ENCODE measurements around the gene PITHD1.
"Not testable (repeated sequence)": the region's sequence is repeated elsewhere in the genome, so short reads cannot be mapped to it uniquely, and the experiment has no call there.

PITHD1 gene

DNA sequence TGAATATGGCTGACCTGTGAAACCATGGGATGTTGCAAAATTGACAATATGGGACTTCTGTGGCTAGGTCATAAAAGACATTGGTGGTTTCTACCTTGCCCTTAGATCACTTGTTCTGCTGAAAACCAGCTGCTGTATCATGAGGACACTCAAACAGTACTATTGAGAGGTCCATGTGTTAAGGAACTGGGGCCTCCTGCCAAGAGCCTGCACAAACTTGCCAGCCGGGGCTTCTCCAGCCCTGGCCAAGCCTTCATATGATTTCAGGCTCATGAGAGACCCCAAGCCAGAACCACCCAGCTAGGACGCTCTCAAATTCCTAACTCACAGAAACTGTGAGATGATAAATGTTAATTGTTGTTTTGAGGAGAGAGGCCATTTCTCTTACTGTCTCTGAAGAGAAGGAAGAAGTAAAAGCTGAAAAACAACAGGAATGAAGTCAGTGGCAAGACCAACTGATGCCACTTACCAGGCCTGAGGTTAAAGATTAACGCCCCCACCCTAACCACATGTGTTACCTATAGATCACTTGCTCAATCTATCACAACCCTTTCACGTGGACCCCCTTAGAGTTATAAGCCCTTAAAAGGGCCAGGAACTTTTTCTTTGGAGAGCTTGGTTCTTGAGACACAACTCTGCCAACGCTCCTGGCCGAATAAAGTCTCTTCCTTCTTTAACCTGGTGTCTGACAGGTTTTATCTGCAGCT, 3.9 kb upstream of the PITHD1 start:
- no peak for DNase-seq (ENCODE audit: low read depth in 2 of 2)

DNA sequence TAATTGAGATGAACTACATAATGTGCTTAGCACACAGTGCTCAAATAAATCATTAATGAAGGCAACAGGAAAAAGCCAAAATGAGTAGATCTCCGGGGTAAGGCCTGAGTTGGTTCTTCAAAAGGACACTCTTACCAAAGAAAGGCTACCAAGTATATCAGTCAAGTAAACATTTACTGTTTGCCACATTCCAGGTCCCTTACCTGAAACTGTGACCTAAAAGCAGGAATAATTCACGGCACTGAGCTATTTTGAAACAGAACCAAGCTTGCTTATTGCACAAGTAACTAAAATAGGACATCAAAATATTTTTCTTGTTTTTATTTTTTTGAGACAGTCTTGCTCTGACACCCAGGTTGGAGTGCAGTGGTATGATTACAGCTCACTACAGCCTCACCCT, 2.0 kb upstream of the PITHD1 start:
- DNase-seq (ENCODE audit: low read depth in 2 of 2), result no peak

DNA sequence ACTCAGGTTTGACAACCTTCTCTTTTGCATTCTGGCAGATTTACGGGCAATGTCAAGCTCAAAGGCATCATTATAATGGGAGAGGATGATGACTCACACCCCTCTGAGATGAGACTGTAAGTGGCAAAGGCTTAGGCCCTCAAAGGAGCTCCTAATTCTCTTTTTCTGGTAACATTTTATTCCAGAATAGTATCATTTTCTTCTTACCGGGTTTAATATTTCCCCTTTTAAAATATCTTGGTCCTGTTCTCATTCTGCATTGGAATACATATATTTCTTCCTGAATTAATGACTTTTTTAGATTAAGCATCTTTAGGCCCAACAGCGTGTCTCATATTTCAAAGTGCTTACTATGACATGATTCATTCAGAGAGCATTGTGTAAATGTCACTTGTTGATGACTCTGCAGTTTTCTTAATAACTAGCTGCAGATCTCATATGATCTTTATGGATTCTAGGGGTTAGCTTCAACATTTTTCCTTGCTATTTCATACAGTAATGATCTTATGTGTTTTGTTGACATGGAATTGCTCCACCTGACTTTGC, 1.7 kb downstream of the PITHD1 start:
- DNase-seq (ENCODE audit: low read depth in 2 of 2), result no peak

DNA sequence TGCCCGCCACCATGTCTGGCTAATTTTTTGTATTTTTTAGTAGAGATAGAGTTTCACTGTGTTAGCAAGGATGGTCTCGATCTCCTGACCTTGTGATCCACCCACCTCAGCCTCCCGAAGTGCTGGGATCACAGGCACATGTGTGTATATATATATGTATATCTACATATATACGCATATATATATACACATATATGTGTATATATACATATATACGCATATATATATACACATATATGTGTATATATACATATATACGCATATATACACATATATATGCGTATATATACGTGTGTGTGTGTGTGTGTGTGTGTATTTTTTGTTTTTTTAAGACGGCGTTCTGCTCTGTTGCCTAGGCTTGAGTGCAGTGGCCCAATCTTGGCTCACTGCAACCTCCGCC, 4.9 kb downstream of the PITHD1 start:
- not testable (repeated sequence) for DNase-seq (ENCODE audit: low read depth in 2 of 2)

DNA sequence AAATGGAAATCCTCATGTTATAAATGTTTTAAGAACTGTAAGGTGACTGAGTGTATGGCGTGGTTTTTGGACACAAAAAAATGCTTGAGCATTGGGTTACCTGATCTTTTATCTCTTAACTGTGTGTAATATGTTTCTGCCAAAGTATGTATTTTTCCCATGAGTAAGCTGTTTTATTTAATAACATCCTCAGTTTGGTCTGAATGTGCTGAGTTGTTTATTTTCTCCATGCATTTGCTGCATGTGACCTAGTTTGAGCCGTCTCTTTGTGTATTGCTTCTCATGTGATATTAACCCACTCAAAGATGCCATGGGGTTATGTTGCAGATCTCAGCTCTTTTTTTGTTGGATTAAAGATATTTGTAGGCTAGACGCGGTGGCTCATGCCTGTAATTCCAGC, 6.6 kb downstream of the PITHD1 start:
- no peak for DNase-seq (ENCODE audit: low read depth in 2 of 2)

DNA sequence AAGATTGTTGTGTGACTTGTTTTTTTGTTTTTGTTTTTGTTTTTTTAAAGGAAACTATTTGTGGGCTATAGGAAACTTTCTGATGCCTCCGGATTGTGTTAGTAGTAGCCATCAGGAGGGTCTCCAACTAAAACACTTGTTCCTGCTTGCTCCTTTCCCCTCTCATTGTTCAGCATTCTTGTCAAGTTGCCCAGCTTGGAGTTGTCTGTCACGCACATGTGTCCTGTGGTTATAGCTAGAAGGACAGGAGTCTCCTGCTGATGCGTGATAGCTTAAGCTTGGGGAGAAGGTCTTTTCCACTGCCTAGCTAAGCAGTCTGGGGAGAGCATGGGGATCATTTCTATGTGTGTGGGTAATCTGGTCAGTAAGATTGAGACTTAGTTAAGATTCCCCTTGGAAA, 9.5 kb downstream of the PITHD1 start:
- no peak for DNase-seq (ENCODE audit: low read depth in 2 of 2)

DNA sequence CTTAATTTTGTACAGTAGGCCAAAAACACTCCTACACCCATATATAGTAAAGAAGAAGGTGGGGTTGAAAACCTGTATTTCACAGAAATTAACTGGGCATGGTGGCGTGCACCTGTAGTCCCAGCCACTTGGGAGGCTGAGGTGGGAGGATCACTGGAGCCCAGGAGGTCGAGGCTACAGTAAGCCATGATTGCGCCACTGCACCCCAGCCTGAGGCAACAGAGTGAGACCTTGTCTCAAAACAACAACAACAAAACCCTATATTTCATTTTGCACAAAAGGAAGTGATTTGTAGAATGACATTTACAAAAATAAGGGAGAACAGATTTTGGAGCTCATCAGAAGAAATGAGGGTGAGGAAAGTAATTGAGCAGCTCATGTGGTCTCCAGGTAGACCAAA, 10.5 kb downstream of the PITHD1 start:
- DNase-seq (ENCODE audit: low read depth in 2 of 2), result no peak

DNA sequence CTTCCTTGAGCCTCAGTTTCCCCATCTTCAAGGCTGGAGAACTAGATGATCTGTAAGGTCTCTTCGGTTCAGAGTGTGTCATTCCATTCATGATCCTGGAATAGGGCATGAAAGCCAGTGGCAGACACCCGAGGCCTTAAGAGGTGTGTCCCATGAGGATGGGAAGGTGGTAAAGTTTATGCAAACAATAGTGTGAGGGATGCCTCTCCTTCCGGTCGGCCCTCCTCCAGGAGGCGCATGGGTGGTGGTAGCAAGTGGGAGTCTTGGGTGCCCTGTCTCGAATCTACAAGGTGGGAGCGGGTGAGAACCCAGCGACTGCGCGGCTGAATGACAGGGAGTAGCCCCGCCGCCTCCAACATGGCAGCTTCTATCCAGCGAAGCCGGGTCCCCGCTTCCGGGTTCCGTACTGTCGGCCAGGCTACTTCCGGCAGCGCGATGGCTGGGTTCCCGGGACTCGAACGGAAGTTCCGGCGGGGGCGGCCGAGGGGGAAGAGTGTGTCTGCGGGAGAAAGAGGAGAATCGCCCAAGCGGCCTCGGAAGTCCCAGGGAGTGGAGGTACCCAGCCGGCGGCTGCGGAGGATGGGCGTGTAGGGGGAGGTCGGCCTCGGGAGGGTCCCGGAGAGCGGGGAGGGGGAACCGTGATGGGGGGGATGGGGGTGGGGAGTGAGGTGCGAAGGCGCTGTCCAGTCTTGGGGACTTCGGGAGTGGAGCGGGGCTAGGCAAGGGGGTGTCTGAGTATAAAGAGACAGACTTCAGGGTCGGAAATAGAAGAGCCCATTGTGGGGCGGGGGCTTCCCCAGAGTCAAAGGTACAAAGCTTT, 12.7 kb downstream of the PITHD1 start, which contains the start of gene LYPLA2:
TSS of gene LYPLA2 (plus strand) at position 450 of the 820 bp plus-strand sequence. CDS start 1,538 bp downstream, outside the sequence.
- DNase-seq (ENCODE audit: low read depth in 2 of 2), result peak; percentile 53 to 74

DNA sequence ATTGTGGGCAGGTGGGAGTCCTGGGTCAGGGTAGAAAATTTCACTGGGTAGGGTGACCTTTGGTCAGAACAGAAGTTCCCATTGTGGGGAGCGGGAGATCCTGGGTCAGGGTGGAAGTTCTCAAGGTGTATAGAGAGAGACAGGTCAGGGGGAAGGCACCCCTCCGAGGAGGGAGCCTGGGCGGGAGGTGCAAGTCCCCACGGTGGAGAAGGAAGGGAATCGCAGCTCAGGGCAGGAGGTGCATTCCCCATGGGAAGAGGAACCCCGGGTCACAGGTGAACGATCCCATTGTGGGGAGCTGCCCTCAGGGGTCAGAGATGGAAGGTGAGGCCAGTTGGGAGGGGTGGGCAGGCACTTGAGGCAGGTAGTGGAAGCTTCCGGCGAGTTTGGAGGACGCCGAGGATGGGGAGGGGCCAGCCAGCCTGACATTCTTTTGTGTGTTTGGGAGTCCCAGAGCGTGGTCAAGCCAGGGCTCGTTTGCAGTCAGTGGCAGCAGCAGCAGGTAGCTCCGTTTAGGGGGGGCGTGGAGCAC, 13.4 kb downstream of the PITHD1 start:
- DNase-seq (ENCODE audit: low read depth in 2 of 2), result no peak

DNA sequence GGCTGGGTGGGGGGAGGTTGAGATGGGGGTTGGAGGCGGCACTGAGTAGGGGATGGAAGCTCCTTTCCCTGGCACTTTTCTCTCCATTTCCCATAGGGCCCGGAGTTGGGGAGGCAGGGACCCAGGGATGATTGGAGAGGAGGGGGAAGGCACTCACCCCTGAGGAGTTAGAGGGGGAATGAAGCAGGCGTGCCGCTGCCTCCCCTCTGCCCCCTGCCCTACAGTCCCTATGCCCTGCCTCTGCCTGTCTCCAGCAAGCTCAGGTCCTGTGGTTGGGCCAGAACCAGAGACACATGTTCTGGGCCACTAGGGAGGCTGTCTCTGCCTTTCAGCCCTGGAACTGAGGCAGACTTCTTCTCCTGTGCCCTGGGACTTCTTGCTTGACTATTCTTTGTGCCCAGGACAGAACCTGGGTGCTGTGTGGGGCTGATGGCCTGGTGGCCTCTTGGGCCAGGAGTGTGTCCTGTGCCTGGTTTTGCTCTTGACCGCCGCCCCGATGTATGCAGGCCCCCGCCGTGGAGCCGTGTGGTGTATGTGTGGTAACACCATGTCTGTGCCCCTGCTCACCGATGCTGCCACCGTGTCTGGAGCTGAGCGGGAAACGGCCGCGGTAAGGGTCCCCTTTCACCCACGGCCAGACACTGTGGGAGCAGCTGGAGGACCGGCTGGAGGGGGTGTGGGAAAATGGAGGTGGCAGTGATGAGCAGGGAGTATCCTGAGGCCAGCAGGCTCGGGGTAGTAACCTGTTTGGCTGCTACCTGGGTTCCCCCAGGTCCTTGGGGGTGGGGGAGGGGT, 14.1 kb downstream of the PITHD1 start:
- DNase-seq (ENCODE audit: low read depth in 2 of 2), result no peak

DNA sequence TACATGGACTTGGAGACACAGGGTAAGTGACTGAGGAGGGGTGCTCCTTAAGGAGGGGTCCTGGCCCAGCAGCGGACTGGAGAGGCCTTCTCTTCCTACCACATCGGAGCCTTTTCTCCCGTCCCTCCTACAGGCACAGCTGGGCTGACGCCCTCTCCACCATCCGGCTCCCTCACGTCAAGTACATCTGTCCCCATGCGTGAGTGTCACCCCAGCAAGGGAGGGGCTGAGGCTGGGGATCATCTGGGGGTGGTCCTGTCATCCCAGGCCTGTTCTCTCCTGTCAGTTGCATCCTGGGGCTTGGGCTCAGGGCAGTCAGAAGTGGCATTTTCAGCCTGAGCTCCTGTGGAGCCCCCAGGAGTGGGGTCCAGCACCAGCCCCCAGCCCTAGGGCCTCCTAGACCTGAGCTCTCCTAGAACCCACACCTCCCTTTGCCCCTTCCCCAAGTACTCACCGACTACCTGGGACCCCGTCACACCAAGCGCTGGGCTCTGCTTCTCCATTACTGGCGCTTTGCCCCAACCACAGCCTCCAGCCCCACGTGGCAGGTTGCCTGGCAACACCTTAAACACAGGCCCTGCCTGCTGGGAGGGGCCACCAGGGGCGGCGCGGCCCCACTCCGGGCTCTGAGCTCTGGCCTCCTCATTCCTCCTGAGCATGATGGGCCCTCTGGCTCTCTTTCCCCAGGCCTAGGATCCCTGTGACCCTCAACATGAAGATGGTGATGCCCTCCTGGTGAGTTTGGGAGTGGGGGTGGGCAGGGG, 15.0 kb downstream of the PITHD1 start:
- DNase-seq (ENCODE audit: low read depth in 2 of 2), result no peak

DNA sequence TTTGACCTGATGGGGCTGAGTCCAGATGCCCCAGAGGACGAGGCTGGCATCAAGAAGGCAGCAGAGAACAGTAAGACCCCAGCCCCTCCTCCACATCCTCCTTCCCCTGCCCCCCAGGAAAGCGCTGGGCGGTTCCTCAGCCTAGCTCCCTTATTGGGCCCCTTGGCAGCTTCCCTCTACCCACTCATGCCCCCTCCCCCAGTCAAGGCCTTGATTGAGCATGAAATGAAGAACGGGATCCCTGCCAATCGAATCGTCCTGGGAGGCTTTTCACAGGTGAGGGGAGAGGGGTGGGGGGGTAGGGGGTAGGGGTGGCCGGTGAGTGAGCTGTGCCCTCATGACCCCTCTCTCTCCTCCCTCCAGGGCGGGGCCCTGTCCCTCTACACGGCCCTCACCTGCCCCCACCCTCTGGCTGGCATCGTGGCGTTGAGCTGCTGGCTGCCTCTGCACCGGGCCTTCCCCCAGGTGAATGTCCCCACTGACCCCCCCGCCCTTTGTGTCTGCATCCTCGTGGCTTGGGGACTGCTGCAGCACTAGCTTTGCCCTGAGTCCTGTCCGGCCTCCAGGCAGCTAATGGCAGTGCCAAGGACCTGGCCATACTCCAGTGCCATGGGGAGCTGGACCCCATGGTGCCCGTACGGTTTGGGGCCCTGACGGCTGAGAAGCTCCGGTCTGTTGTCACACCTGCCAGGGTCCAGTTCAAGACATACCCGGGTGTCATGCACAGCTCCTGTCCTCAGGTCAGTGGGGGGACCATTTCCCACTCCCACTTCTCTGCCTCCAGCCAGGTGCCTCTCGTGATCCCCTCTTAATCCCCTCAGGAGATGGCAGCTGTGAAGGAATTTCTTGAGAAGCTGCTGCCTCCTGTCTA, 15.9 kb downstream of the PITHD1 start:
- no peak for DNase-seq (ENCODE audit: low read depth in 2 of 2)

DNA sequence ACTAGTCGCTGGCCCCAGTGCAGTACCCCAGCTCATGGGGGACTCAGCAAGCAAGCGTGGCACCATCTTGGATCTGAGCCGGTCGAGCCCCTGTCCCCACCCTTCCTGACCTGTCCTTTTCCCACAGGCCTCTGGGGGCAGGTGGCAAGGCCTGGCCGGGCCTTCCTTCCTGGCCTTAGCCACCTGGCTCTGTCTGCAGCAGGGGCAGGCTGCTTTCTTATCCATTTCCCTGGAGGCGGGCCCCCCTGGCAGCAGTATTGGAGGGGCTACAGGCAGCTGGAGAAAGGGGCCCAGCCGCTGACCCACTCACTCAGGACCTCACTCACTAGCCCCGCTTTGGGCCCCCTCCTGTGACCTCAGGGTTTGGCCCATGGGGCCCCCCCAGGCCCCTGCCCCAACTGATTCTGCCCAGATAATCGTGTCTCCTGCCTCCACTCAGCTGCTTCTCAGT, 16.5 kb downstream of the PITHD1 start:
- DNase-seq (ENCODE audit: low read depth in 2 of 2), result not testable (repeated sequence)

DNA sequence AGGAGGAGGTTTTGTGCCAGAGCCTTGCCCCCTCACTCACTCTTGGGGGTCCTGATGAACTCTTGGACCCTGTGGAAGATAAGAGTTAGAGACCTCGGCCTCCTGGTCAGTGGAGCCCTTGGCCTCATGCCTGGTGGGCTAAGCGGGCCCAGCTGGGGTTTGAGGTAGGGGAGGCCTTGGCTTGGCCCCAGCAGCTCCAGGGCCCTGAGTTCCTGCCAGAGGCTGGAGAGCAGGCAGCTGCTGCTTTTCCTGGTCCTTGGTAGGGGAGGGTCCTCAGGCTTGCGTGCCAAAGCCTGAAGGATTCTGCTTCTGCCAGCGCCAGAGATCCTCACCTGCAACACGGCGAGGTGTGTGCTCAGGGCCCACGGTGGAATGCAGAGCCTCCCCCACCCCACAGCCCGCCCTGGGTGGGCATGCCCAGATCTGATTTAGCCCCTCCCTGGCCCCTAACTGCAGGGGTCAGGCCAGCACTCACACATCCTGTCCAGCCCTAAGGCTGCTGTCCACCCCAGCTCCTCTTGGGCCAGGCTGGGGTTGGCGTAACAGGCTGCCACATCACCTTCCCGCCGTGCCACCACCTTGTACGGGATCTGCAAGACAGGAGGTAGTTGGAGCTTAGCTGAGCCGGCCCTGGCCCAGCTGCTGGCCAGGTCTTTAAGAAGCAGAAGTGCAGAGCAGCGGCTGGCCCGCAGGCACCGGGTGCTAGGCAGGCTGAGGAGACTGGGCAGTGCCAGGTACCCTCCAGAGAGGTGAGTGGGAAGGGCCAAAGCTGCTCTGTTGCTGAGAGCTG, 17.7 kb downstream of the PITHD1 start:
- DNase-seq (ENCODE audit: low read depth in 2 of 2), result no peak

DNA sequence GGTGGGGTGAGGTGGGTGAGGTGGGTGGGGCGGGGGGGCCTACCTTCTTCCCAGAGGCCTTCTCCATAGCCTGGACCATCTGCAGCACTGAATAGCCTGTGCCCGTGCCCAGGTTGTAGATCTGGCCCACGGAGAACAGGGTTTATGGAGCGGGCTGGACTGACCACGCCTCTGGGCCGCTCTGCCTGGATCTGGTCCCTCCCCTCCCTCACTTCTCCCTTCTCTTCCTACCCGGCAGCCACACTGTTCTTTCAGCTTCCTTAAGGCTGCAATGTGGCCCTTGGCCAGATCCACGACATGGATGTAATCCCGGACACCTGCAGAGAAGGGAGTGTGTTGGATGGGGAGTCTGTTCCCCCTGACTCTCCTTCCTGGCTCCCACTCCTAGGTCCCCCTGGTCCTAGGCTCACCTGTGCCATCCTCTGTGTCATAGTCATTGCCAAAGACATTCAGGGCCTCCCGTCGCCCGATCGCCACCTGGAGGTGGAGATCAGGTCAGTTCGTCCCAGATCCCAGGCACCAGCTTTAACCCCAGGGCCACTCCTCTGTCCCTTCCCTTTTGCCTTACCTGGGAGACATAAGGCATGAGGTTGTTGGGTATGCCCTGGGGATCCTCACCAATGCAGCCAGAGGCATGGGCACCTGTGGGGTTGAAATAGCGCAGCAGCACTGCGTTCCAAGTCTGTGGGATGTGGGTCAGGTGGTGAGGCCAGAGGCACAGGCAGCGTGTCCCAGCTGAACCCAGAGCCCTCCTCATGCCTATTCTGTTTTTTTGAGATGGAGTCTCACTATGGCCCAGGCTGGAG, 18.5 kb downstream of the PITHD1 start:
- DNase-seq (ENCODE audit: low read depth in 2 of 2), result no peak

DNA sequence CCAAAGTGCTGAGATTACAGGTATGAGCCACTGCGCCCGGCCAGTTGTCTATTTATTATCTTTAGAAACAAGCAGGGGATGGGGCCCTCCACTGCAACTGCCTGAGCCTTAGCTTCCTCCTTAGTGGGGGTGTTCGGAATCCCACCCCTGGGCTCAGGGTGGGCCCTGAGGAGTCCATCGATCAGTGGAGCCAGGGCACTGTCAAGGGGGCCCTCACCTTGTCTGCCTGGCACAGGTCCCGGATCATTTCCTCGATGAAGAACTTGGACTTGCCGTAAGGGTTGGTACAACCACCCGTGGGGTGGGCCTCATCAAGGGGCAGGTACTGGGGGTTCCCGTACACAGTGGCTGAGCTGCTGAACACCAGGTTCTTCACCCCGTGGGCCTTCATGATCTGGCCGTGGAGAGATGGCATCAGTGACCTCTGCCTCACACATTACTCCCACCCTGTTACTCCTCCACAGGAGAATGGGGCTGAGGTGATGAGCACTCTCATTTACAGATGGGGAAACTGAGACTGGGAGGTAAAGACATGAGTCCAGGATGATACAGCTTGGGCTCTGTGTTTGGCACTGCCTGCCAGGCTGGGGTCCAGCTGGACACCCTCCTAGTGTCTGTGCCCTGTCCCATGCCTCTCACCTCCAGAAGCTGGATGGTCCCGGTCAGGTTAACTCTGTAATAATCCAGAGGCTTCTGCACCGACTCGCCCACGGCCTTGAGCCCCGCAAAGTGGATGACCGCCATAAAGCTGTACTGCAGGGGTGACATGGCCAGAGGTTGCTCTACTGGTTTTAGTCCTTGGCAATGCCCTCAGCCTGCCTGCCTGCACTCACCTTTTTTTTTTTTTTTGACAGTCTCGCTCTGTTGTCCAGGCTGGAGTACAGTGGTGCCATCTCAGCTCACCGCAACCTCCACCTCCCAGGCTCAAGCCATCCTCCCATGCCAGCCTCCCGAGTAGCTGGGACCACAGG, 19.5 kb downstream of the PITHD1 start:
- no peak for DNase-seq (ENCODE audit: low read depth in 2 of 2)

DNA sequence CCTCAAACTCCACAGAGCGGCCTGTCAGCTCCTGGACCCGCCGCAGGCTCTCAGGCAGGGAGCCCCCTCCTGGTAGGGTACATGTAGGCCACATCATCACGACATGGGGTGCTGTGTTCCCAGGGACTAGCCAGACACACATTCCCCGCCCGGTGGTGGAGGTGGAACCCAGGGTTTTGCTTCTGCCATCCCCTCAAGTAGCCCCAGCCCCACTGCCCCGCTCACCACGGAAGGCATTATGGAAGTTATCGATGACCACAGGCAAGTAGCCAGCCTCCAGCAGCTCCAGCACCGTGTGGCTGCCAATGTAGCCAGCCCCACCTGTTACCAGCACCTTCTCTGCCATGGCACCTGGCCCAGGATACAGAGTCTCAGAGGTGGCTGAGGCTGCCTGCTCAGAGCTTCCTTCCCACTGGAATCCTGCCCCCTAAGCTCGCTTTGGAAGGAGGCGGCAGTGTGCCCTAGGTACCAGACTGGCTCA, 20.5 kb downstream of the PITHD1 start:
- DNase-seq (ENCODE audit: low read depth in 2 of 2), result no peak

Data from stimulated activated CD4-positive, alpha-beta T cell treated with anti-CD3 and anti-CD28 coated beads, Interleukin-1b, Interleukin-23, amount 100 ng/mL, for 1 hour (primary cell).